H1 (cell line): ENCODE results near the gene CFAP298. TPM values are rescaled to one million over a fixed set of nuclear protein-coding genes. Genes with fewer than 3 reads are reported as not detected.
A peak's percentile ranks its signal among the peaks of the same experiment; 100 is the strongest.

Experiments used
- CTCF ChIA-PET: fragments of 300-600 bp; sonication (Branson Sonifier 250); formaldehyde crosslinking; loops from one replicate; lab custom pipeline; 2021; ENCODE audit not compliant: partially characterized antibody; lab: Charles Lee
- POLR2A ChIA-PET: fragments of 300-600 bp; sonication (Branson Sonifier 250); formaldehyde crosslinking; loops from one replicate; lab custom pipeline; 2021; ENCODE audit warnings: inconsistent platforms; ENCODE audit not compliant: partially characterized antibody; lab: Charles Lee
- DNase-seq, 2 experiments: peaks; one replicate each; pipeline versions ENCODE4 v3.0.0 to v3.0.0-alpha.2; 2010 to 2022; ENCODE audit warnings: low spot score in 2 of 2, low read depth in 1 of 2, mixed read lengths in 1 of 2
- FAIRE-seq: peaks from 2 replicates; lab custom pipeline; 2011; peaks lifted over from hg19 to GRCh38; lab: Jason Lieb, UNC
- H2AFZ ChIP-seq: 2 replicates; pipeline ENCODE4 v1.8.1; 2012; ENCODE audit warnings: low read length, inconsistent platforms
- H2AK5ac ChIP-seq: 2 replicates; pipeline ENCODE4 v1.6.1; 2013; ENCODE audit warnings: low read depth, low read length
- H2BK120ac ChIP-seq: replicated peaks from 2 replicates; pipeline ENCODE3; 2013; ENCODE audit warnings: low read depth, low read length, inconsistent platforms
- H2BK12ac ChIP-seq: 2 replicates; pipeline ENCODE4 v1.6.1; 2013; ENCODE audit warnings: low read depth, low read length
- H2BK15ac ChIP-seq: 2 replicates; pipeline ENCODE4 v1.6.1; 2013; ENCODE audit warnings: low read length
- H2BK20ac ChIP-seq: 2 replicates; pipeline ENCODE4 v1.6.1; 2013; ENCODE audit warnings: low read length
- H2BK5ac ChIP-seq: 2 replicates; pipeline ENCODE4 v1.6.1; 2013; ENCODE audit warnings: low read depth, low read length
- H3K14ac ChIP-seq: 2 replicates; pipeline ENCODE4 v1.6.1; 2013; ENCODE audit warnings: inconsistent platforms; ENCODE audit not compliant: insufficient read length
- H3K18ac ChIP-seq: 2 replicates; pipeline ENCODE4 v1.6.1; 2013; ENCODE audit warnings: low read length; ENCODE audit errors: extremely low read depth
- H3K23ac ChIP-seq: 2 replicates; pipeline ENCODE4 v1.6.1; 2013; ENCODE audit warnings: inconsistent platforms; ENCODE audit not compliant: insufficient read length
- H3K23me2 ChIP-seq: 2 replicates; pipeline ENCODE4 v1.6.1; 2013; ENCODE audit warnings: low read depth, low read length
- H3K27ac ChIP-seq: 2 replicates; pipeline ENCODE4 v1.6.1; 2011; ENCODE audit warnings: low read depth, low read length, inconsistent platforms
- H3K27me3 ChIP-seq, 4 experiments: replicated peaks in 1 of 4; 1 replicate in 1 of 4; 2 replicates in 3 of 4; pipeline versions ENCODE4 v1.6.1 to v1.8.1; 2011 to 2013; ENCODE audit warnings: low read length in 3 of 4, mild to moderate bottlenecking in 3 of 4, inconsistent platforms in 2 of 4, mixed read lengths in 2 of 4, moderate library complexity in 1 of 4; ENCODE audit not compliant: control insufficient read depth in 3 of 4, insufficient read depth in 3 of 4; ENCODE audit errors: extremely low read depth in 1 of 4
- H3K36me3 ChIP-seq, 4 experiments: 2 replicates each; pipeline versions ENCODE4 v1.6.1 to v1.8.1; 2011 to 2013; ENCODE audit warnings: mild to moderate bottlenecking in 4 of 4, low read length in 3 of 4, moderate library complexity in 2 of 4, control low read depth in 1 of 4, inconsistent platforms in 1 of 4; ENCODE audit not compliant: insufficient read depth in 4 of 4, control insufficient read depth in 2 of 4
- H3K4ac ChIP-seq: replicated peaks from 2 replicates; pipeline ENCODE3; 2013; ENCODE audit warnings: low read length, low read depth, mixed read lengths, inconsistent platforms; ENCODE audit not compliant: insufficient read length
- H3K4me1 ChIP-seq, 4 experiments: replicated peaks in 1 of 4; 1 replicate in 1 of 4; 2 replicates in 3 of 4; pipeline versions ENCODE4 v1.6.1 to v1.8.1; 2011 to 2013; ENCODE audit warnings: low read length in 3 of 4, inconsistent platforms in 2 of 4, mixed read lengths in 1 of 4; ENCODE audit not compliant: insufficient read depth in 4 of 4, control insufficient read depth in 3 of 4
- H3K4me2 ChIP-seq, 2 experiments: 2 replicates each; pipeline versions ENCODE4 v1.6.1 to v1.8.1; 2011 to 2013; ENCODE audit warnings: low read depth in 2 of 2, low read length in 2 of 2, control low read depth in 1 of 2, inconsistent platforms in 1 of 2, mild to moderate bottlenecking in 1 of 2; ENCODE audit not compliant: insufficient read depth in 1 of 2
- H3K4me3 ChIP-seq, 4 experiments: fragments of 200-600, 300-600 bp in 1 of 4; sonication (generic), shearing (Covaris generic), sonication (Bioruptor Twin) in 1 of 4; 2 replicates each; pipeline versions ENCODE4 v1.5.1 to v1.8.1; 2011 to 2016; ENCODE audit warnings: low read length in 4 of 4, low read depth in 3 of 4, control low read depth in 2 of 4, inconsistent platforms in 2 of 4, mild to moderate bottlenecking in 2 of 4, mixed read lengths in 1 of 4, moderate library complexity in 1 of 4; ENCODE audit not compliant: insufficient read depth in 2 of 4; ENCODE audit errors: extremely low read depth in 1 of 4
- H3K56ac ChIP-seq: replicated peaks from 2 replicates; pipeline ENCODE3; 2013; ENCODE audit warnings: low read depth, mild to moderate bottlenecking, mixed read lengths, low read length, inconsistent platforms; ENCODE audit not compliant: insufficient read length
- H3K79me1 ChIP-seq: 2 replicates; pipeline ENCODE4 v1.6.1; 2013; ENCODE audit warnings: low read depth, low read length, control low read depth
- H3K79me2 ChIP-seq, 2 experiments: 2 replicates each; pipeline versions ENCODE4 v1.6.1 to v1.8.1; 2012 to 2013; ENCODE audit warnings: low read length in 2 of 2, mild to moderate bottlenecking in 2 of 2, inconsistent platforms in 1 of 2; ENCODE audit not compliant: insufficient read depth in 2 of 2, control insufficient read depth in 1 of 2
- H3K9ac ChIP-seq, 4 experiments: replicated peaks in 1 of 4; 1 replicate in 1 of 4; 2 replicates in 3 of 4; pipeline versions ENCODE4 v1.6.1 to v1.8.1; 2011 to 2013; ENCODE audit warnings: low read depth in 3 of 4, low read length in 3 of 4, control low read depth in 2 of 4, mild to moderate bottlenecking in 2 of 4, moderate library complexity in 2 of 4, inconsistent platforms in 1 of 4; ENCODE audit errors: extremely low read depth in 1 of 4
- H3K9me3 ChIP-seq, 2 experiments: 2 replicates each; pipeline versions ENCODE4 v1.6.1 to v1.8.1; 2012 to 2013; ENCODE audit warnings: mild to moderate bottlenecking in 2 of 2, moderate library complexity in 2 of 2, control low read depth in 1 of 2, inconsistent platforms in 1 of 2, low read depth in 1 of 2, low read length in 1 of 2, mixed read lengths in 1 of 2; ENCODE audit not compliant: insufficient read depth in 2 of 2
- H4K20me1 ChIP-seq, 2 experiments: replicated peaks in 1 of 2; 2 replicates each; pipeline versions ENCODE3 to v1.8.1; 2011 to 2013; ENCODE audit warnings: inconsistent platforms in 2 of 2, low read length in 2 of 2, mild to moderate bottlenecking in 1 of 2; ENCODE audit not compliant: insufficient read depth in 2 of 2, control insufficient read depth in 1 of 2
- H4K5ac ChIP-seq: 2 replicates; pipeline ENCODE4 v1.6.1; 2013; ENCODE audit warnings: low read length, low read depth, mixed read lengths, inconsistent platforms; ENCODE audit not compliant: insufficient read length
- H4K8ac ChIP-seq: 2 replicates; pipeline ENCODE4 v1.8.0; 2013; ENCODE audit warnings: mild to moderate bottlenecking, moderate library complexity, low read length, inconsistent platforms; ENCODE audit not compliant: insufficient read depth; ENCODE audit errors: extremely low read depth
- H4K91ac ChIP-seq: replicated peaks from 2 replicates; pipeline ENCODE3; 2013; ENCODE audit warnings: low read length, mixed read lengths, inconsistent platforms; ENCODE audit not compliant: insufficient read length
- CEBPB ChIP-seq: IDR thresholded peaks from 2 replicates; pipeline ENCODE4 v1.6.1; 2012; ENCODE audit warnings: low read depth, low read length
- POLR2A ChIP-seq, 2 experiments: IDR thresholded peaks; 1 replicate in 1 of 2; 2 replicates in 1 of 2; pipeline ENCODE4 v1.6.1; 2011; ENCODE audit warnings: low read depth in 2 of 2, low read length in 2 of 2, mild to moderate bottlenecking in 2 of 2; ENCODE audit errors: control extremely low read depth in 1 of 2
- RAD21 ChIP-seq, 2 experiments: IDR thresholded peaks in 1 of 2; conservative IDR thresholded peaks in 1 of 2; 2 replicates each; pipeline ENCODE4 v1.6.1; 2011; ENCODE audit warnings: low read depth in 2 of 2, low read length in 2 of 2, improper control_type of control experiment in 1 of 2, inconsistent platforms in 1 of 2, mild to moderate bottlenecking in 1 of 2, moderate library complexity in 1 of 2
- RXRA ChIP-seq: IDR thresholded peaks from 2 replicates; pipeline ENCODE4 v1.6.1; 2011; ENCODE audit warnings: low read depth, mild to moderate bottlenecking, low read length, moderate library complexity; ENCODE audit not compliant: insufficient read depth
- SIX5 ChIP-seq: IDR thresholded peaks from 2 replicates; pipeline ENCODE4 v1.6.1; 2011; ENCODE audit warnings: mild to moderate bottlenecking, low read depth, low read length
- SP1 ChIP-seq: IDR thresholded peaks from 2 replicates; pipeline ENCODE4 v1.6.1; 2011; ENCODE audit warnings: low read depth, low read length
- WGBS, 2 experiments: shearing (Covaris generic) in 1 of 2; methylation state at CpG; one replicate each; pipeline versions ENCODE4 v1.1.6 to v1.1.7; 2013 to 2015; ENCODE audit warnings: low lambda C conversion rate in 2 of 2, mixed read lengths in 2 of 2, inconsistent platforms in 1 of 2, low coverage in 1 of 2, missing lambda C conversion rate in 1 of 2; ENCODE audit not compliant: insufficient replicate concordance in 2 of 2, insufficient coverage in 1 of 2, insufficient read length in 1 of 2; ENCODE audit errors: extremely low coverage in 1 of 2, missing lambda C conversion rate in 1 of 2; 5-methylcytosine and 5-hydroxymethylcytosine counted together
- polyA plus RNA-seq, 7 experiments: library from polyadenylated mRNA; depleted of rRNA in 3 of 7; stranded (reverse) in 5 of 7; unstranded in 2 of 7; fragments of >200 nt in 5 of 7; fragments of 200-250 nt in 2 of 7; gene quantifications; 1 replicate in 5 of 7; 2 replicates in 1 of 7; 4 replicates in 1 of 7; pipeline versions ENCODE4 v1.2.1 to v1.2.3, GENCODE V29; 2011 to 2013; ENCODE audit warnings: missing spikeins in 2 of 7, mixed read lengths in 2 of 7
- total RNA-seq: library from RNA; stranded (reverse); fragmentation: NEBNext Ultra II Directional; extraction: Animal tissue kit (Norgen Biotek cat#: 25700); gene quantifications from 2 replicates; pipeline ENCODE4 v1.2.1, GENCODE V29; 2021
- TF ChIP-seq, protein P1 (sequence below), 3 experiments: IDR thresholded peaks; 1 replicate in 2 of 3; 2 replicates in 1 of 3; pipeline versions ENCODE4 v1.5.1 to v1.6.1; 2011; ENCODE audit warnings: low read length in 3 of 3, mild to moderate bottlenecking in 3 of 3, inconsistent platforms in 2 of 3, low read depth in 1 of 3, moderate library complexity in 1 of 3; ENCODE audit not compliant: insufficient read depth in 1 of 3; ENCODE audit errors: control extremely low read depth in 1 of 3

CFAP298 gene
- total and polyA plus RNA-seq, 2 of the 8 experiments (the other 6 are each of a cell fraction or from before 2014, with no cell fraction given) = 43.0 to 68.1 TPM

DNA sequence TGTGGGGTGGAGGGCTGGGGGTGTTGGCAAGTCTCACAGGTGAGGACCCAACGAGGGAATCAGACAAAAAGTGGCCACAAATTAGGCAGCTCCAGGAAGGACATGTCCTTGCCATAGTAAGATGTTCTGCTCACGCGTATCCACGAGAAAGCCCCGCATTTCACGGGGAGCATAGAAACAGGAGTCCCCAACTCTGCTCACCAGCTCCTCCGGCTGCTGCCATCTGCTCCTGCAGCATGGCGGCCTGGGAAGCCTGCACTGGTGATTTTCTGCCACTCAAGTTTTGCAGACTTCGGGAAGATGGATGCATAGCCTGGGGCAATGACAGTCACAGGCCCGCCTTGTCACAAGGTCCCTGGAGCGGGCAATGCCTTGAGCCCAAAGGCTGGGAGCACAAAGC lies 36.2 kb downstream of the CFAP298 start:
- H2BK5ac ChIP-seq = no peak overlapping the region
- CTCF ChIA-PET = interaction anchor here (0.6 to 10.0 kb wide), 12 partner anchors 11 to 192 kb away, joined by 3 to 112 read pairs (median 11); no protein-coding TSS in a partner anchor
- FAIRE-seq = no peak
- H2BK15ac ChIP-seq = no peak overlapping the region
- H2BK20ac ChIP-seq = no peak overlapping the region
- H3K9ac ChIP-seq = no peak overlapping the region
- H2AFZ ChIP-seq = no peak overlapping the region
- no peak overlapping the region for H3K4ac ChIP-seq
- H3K27ac ChIP-seq = no peak overlapping the region
- POLR2A ChIA-PET = no interaction called here
- H3K36me3 ChIP-seq = no peaks in the 10 kb centered on the region
- no peak overlapping the region for H4K91ac ChIP-seq
- DNase-seq = no peak
- no peaks in the 10 kb centered on the region for H3K79me2 ChIP-seq
- no peak overlapping the region for H3K4me3 ChIP-seq
- no peaks in the 10 kb centered on the region for H3K27me3 ChIP-seq
- no peak overlapping the region for H4K5ac ChIP-seq
- no peak overlapping the region for H3K4me2 ChIP-seq
- no peak overlapping the region for H2AK5ac ChIP-seq
- H3K9me3 ChIP-seq = no peaks in the 10 kb centered on the region
- no peak overlapping the region for H3K56ac ChIP-seq
- H2BK12ac ChIP-seq = no peak overlapping the region
- H3K79me1 ChIP-seq = no peaks in the 10 kb centered on the region
- 93% methylated on average over 11 of the region's 11 CpGs; no CpG with 5 or more reads in 1 of the 2 experiments for WGBS, 2 experiments
- peaks cover 0 to 4% (median 0%) of the 10 kb centered on the region in 4 experiments; a peak in 1 of 7 replicates for H3K4me1 ChIP-seq
- H3K18ac ChIP-seq = no peak overlapping the region
- TF ChIP-seq, protein P1, sequence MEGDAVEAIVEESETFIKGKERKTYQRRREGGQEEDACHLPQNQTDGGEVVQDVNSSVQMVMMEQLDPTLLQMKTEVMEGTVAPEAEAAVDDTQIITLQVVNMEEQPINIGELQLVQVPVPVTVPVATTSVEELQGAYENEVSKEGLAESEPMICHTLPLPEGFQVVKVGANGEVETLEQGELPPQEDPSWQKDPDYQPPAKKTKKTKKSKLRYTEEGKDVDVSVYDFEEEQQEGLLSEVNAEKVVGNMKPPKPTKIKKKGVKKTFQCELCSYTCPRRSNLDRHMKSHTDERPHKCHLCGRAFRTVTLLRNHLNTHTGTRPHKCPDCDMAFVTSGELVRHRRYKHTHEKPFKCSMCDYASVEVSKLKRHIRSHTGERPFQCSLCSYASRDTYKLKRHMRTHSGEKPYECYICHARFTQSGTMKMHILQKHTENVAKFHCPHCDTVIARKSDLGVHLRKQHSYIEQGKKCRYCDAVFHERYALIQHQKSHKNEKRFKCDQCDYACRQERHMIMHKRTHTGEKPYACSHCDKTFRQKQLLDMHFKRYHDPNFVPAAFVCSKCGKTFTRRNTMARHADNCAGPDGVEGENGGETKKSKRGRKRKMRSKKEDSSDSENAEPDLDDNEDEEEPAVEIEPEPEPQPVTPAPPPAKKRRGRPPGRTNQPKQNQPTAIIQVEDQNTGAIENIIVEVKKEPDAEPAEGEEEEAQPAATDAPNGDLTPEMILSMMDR (IDR thresholded peaks at IDR 0.05; ENCODE audit: control extremely low read depth in 1 of 3, insufficient read depth in 1 of 3, low read depth in 1 of 3, low read length in 3 of 3) = peak; percentile 17 to 50 (median 23); a peak in 3 of 4 replicates
- TF ChIP-seq POLR2A (IDR thresholded peaks at IDR 0.05; ENCODE audit: control extremely low read depth in 1 of 2, low read depth in 2 of 2, low read length in 2 of 2) (no peak), RAD21 (IDR thresholded peaks at IDR 0.05 in 1 of 2, conservative IDR thresholded peaks at IDR 0.05 in 1 of 2; ENCODE audit: low read depth in 2 of 2, low read length in 2 of 2) (peak; percentile 22 to 37), SIX5 (no peak), SP1 (no peak), CEBPB (no peak), RXRA (no peak)
- H2BK120ac ChIP-seq = no peak overlapping the region
- H3K23ac ChIP-seq = no peak overlapping the region
- H3K23me2 ChIP-seq = no peaks in the 10 kb centered on the region
- no peak overlapping the region for H3K14ac ChIP-seq
- H4K8ac ChIP-seq = peak overlapping the region; percentile 12; the same call in 1 of the 2 replicates
- no peaks in the 10 kb centered on the region for H4K20me1 ChIP-seq
